Testis (tissue), 2 donors: ENCODE data around the gene HMCN2.

Experiments
- CTCF ChIP-seq, 3 experiments: fragments of 450-650 bp in 2 of 3; fragments of 200-600 bp in 1 of 3; sonication (generic) in 1 of 3; IDR thresholded peaks; one replicate each; pipeline ENCODE4 v1.5.1; 2016 to 2019; ENCODE audit warnings: antibody characterized with exemption in 3 of 3, mild to moderate bottlenecking in 2 of 3, moderate library complexity in 1 of 3
- POLR2A ChIP-seq: fragments of 450-650 bp; IDR thresholded peaks from one replicate; pipeline ENCODE4 v1.6.1; 2017; ENCODE audit warnings: antibody characterized with exemption, mild to moderate bottlenecking, moderate library complexity

DNA sequence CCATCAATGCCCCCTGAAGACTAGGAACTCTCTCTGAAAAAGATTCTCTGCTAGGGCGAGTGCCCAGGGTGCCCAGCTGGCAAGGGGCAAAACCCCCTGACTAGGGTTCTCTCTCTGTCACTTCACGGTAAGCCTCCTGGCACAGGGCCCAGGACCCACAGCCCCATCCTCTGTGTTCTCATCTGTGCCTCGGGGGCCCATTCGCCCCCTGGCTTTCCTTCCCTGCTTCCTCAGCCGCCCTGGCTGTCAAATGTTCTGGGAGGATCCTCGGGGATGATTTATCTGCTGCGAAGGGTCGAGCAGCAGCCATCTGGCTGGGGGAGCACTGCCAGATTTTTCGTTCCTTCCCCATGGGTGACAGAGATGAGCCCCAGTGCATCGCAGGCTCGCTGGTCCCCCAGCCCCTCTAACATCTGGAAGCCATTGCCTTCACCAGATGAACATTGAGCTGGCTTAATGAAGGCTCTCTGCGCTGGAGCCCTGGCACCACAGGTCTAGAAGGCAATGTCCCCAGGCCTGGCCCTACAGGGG is 24.2 kb downstream of the HMCN2 start:
- TF ChIP-seq CTCF (IDR thresholded peaks at IDR 0.05), result no peak
- TF ChIP-seq POLR2A, result no peak
